Upper lobe of left lung (tissue), 4 donors: ENCODE measurements around the gene GAN.

Experiments
- EP300 ChIP-seq, 4 donors: sonication (generic); formaldehyde crosslinking; IDR thresholded peaks; one replicate each; pipeline ENCODE4 v1.5.1; 2017; ENCODE audit warnings: antibody characterized with exemption in 4 of 4, control low read depth in 2 of 4
- POLR2A ChIP-seq, 4 donors: fragments of 450-650 bp; IDR thresholded peaks; one replicate each; pipeline ENCODE4 v1.5.1; 2016 to 2017; ENCODE audit warnings: antibody characterized with exemption in 4 of 4, mild to moderate bottlenecking in 2 of 4
- TF ChIP-seq, protein P1 (sequence below), 6 experiments: fragments of 450-650 bp in 4 of 6; fragments of 200-600 bp in 2 of 6; sonication (generic) in 2 of 6; IDR thresholded peaks; one replicate each; pipeline ENCODE4 v1.5.1; 2016 to 2019; ENCODE audit warnings: antibody characterized with exemption in 6 of 6

DNA sequence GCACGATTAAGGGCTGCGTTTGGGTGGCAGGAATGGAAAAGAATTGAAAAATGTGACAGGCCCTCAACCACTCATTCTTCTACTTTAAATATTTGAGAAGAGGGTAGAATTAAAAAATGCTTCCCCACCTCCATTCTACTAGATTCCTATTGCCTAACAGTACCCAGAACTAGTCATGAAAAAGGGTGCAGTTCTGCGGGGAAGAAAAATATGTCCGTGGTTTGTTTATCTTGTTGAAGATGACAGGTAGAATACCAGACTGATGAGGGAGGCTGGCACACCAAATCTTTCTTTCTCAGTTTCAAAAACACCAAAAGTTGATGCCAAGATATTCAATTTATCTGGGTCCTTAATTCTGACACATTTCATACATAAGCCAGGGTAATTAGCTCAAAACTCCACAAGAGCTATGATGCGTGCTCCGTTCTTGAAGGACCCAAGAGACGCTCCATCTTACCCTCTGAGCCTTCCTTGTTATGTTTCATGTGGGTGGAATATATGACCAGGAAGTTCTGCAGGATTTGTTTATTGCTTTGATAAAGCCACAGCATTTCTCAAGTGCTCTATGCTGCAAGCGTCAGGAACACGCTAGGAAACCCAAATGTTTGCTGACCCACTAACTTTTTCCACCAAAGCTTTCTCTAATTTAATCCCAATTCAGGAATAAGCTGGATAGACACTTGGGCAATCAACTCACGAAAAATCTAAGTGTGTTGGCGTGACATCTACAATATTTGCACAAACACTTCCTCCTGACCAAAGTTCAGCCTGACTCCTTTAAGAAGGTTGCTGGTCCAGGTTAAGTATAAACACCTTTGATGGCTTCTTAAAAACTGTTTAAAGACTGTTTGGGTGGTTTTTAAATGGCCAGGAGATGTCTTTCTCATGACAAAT lies 20.6 kb upstream of the GAN start:
- TF ChIP-seq, protein P1, sequence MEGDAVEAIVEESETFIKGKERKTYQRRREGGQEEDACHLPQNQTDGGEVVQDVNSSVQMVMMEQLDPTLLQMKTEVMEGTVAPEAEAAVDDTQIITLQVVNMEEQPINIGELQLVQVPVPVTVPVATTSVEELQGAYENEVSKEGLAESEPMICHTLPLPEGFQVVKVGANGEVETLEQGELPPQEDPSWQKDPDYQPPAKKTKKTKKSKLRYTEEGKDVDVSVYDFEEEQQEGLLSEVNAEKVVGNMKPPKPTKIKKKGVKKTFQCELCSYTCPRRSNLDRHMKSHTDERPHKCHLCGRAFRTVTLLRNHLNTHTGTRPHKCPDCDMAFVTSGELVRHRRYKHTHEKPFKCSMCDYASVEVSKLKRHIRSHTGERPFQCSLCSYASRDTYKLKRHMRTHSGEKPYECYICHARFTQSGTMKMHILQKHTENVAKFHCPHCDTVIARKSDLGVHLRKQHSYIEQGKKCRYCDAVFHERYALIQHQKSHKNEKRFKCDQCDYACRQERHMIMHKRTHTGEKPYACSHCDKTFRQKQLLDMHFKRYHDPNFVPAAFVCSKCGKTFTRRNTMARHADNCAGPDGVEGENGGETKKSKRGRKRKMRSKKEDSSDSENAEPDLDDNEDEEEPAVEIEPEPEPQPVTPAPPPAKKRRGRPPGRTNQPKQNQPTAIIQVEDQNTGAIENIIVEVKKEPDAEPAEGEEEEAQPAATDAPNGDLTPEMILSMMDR (IDR thresholded peaks at IDR 0.05): no peak
- TF ChIP-seq EP300 (IDR thresholded peaks at IDR 0.05): no peak
- TF ChIP-seq POLR2A (IDR thresholded peaks at IDR 0.05): no peak
